Stimulated activated CD8-positive, alpha-beta memory T cell treated with anti-CD3 and anti-CD28 coated beads, Interleukin-15, amount 100 ng/mL, for 24 hours (primary cell): Measurements from ENCODE around the gene PET117.
"Not testable (repeated sequence)": the region's sequence is repeated elsewhere in the genome, so short reads cannot be mapped to it uniquely, and the experiment has no call there.

Experiments
- DNase-seq: peaks from one replicate; pipeline ENCODE4 v3.0.0-alpha.2; 2020; ENCODE audit warnings: low read depth

Gene PET117, protein sequence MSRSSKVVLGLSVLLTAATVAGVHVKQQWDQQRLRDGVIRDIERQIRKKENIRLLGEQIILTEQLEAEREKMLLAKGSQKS

DNA sequence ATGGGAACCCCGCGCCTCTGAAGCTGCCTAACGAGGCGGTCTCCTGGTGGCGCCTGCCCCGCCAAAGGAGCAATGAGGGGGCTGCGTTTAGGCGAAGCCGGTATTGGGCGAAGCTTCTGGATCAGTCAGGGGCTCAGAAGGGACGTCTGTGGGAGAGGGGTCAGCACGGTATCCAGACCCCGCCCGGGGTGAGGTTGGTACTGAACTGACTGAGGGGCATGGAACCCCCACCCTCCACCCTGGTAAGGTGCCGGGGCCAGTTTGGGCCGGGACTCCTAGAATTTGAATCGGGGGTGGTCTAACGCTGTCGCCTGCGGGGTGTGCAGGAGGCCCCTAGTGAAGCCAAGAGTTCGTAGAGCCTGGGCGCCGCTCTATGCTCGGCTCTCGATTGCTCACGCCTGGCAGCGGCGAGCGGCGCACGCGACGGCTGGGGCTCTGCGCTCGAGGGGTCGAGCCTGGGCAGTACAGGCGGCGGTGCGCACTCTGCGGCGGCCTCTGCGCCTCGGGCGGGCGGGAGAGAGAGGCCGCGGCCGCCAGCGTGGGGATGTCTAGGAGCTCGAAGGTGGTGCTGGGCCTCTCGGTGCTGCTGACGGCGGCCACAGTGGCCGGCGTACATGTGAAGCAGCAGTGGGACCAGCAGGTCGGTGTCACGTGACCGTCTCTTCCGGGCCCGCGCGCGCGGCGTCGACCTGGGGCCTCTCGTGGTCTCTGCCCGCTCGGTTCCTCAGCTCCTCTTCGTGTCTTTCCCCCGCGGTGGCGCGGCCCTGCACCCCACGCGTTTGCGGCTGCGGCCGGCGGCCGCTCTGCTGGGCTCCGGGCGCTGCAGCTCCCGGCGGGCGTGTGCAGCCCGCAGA lies at the start of gene PET117, which contains the start of gene KAT14:
Gene PET117, plus strand, starts transcription at position 452 of the 854 bp plus-strand sequence. Its CDS starts 93 bp downstream, at position 545.
Gene KAT14, plus strand, starts transcription at position 452 of the 854 bp plus-strand sequence. CDS start 4,798 bp downstream, outside the sequence.
- DNase-seq, result peak; percentile 84

DNA sequence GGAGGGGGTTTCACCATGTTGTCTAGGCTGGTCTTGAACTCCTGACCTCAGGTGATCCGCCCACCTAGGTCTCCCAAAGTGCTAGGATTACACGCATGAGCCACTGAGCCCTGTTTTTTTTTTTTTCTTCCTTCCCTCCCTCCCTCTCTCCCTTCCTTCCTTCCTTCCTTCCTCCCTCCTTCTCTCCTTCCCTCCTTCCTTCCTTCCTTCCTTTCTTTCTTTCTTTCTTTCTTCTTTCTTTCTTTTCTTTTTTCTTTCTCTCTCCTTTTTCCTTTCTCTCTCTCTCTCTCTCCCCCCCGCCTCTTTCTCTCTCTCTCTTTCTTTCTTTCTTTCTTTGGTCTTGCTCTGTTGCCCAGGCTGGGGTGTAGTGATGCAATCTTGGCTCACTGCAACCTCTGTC lies 49.4 kb upstream of the PET117 start:
- DNase-seq, result not testable (repeated sequence)

DNA sequence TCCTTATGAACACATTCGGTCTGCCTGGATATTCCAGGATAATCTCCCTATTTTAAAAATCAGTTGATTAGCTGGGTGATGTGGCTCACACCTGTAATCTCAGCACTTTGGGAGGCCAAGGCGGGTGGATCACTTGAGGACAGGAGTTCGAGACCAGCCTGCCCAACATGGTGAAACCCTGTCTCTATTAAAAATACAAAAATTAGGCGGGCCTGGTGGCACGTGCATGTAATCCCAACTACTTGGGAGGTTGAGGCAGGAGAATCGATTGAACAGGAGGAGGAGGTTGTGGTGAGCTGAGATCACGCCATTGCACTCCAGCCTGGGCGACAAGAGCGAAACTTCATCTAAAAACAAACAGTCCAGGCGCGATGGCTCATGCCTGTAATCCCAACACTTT lies 48.8 kb upstream of the PET117 start:
- DNase-seq, result not testable (repeated sequence)

DNA sequence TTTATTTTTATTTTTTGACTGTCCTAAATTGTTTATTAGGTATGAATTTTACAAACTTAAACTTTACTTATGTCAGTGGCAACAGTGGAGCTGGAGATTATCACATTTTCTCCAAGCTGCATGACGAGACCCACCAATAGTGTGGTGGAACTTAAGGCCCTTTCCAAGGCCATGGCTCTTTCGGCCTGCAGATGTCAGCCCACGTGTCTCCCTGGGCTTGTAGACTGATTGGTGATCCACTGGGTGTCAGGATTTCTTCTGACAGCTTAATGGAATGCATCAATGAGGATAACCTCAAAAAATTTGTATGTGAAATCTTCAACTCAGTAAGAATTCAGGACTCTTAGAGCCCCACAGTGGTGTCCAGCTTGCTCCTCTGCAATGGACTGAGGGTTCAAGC lies 47.6 kb upstream of the PET117 start:
- DNase-seq, result no peak

DNA sequence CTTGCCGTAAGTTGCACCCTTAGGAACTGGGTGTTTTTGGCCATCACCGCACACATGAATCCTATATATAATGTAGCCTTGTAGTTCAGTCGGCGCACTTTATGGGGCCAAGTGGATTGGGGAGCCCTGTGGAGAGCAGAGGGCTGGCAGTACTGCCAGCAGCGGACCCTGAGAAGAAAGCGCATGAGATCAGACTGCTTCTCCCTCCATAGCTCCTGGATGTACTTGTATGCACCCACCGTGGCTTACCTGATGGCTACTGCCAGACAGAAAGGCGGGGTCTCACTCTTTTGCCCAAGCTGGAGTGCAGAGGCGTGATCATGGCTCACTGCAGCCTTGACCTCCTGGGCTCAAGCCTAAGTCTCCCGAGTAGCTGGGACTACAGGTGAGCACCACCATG lies 47.2 kb upstream of the PET117 start:
- DNase-seq, result no peak

DNA sequence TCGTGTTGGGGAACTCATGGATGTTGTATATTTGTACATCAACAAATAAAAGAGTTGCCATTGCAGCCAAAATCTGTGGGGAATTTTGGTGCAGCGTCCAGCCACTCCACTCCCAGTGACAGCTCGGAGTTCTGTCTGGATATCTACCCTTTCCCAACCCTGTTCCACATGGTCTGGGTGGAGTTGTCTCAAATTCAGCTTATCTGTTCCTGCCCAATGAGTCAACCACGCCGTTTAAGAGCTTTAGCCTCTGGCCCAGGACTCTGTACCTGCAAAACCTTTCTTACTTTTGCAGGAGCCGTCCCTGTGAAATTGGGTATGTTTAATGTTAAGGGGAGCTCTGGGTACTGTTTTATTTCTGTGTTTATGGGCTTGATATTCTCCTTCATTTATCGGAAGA lies 46.0 kb upstream of the PET117 start:
- no peak for DNase-seq

DNA sequence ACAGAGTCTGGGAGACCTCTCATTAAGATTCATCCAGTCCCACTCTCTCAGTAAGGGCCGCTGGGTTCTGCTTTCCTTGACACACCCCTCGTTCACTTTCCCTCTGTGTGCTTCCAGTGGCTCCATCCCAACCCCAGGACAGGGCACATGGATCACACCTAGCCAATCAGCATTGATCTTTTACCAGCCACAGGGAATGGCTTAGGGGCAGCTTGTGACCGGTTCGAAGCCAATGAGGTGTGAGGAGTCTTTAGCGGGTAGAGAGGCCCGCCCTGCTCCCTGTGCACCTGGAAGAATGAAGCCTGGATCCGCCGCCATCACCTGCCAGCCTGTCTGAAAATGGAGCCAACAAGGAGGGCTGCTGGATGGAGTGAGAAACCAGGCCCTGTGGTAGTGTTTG lies 44.8 kb upstream of the PET117 start:
- no peak for DNase-seq

DNA sequence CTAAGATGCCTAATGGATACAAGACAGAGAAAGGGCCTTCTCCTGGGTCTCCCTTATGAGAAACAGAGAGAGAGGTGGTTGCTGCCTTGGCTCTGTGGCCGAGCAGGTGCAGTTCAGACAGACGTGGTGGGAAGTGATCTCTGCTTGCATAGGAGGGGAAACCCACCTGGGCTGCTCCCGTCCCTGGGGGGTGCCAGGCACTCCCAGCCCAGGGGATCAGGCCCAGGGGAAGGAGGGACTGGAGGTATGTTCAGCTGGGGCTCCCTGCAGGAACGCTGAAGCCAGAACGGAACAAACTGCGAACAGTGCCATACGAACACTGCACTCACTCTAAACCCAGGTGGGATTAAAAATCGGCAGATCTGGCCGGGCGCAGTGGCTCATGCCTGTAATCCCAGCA lies 44.3 kb upstream of the PET117 start:
- no peak for DNase-seq

DNA sequence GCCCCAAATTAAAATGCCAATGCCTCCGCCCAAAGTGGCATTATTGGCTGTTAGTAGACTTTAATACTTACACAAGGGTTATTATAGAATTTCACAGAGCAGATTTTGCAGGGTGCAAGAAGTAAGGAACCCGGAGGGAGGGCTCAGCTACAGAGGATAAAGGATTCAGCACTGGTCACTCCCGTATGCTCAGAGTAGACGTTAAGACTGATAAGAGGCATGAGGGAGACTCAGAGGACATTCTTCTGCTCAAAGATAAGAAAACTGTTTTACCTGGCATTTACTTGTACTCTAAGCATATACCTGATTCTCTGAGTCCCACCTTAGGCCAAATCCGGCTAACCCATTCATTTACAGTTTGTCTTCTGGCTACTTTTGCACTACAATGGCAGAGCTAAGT lies 43.5 kb upstream of the PET117 start:
- no peak for DNase-seq

DNA sequence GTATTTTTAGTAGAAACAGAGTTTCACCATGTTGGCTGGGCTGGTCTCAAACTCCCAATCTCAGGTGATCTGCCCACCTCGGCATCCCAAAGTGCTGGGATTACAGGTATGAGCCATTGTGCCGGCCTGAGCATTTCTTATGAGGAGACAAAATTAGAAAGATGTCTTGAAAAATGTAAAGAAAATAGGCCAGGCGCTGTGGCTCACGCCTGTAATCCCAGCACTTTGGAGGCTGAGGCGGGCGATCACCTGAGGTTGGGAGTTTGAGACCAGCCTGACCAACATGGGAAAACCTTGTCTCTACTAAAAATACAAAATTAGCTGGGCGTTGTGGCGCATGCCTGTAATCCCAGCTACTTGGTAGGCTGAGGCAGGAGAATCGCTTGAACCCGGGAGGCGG lies 37.1 kb upstream of the PET117 start:
- not testable (repeated sequence) for DNase-seq

DNA sequence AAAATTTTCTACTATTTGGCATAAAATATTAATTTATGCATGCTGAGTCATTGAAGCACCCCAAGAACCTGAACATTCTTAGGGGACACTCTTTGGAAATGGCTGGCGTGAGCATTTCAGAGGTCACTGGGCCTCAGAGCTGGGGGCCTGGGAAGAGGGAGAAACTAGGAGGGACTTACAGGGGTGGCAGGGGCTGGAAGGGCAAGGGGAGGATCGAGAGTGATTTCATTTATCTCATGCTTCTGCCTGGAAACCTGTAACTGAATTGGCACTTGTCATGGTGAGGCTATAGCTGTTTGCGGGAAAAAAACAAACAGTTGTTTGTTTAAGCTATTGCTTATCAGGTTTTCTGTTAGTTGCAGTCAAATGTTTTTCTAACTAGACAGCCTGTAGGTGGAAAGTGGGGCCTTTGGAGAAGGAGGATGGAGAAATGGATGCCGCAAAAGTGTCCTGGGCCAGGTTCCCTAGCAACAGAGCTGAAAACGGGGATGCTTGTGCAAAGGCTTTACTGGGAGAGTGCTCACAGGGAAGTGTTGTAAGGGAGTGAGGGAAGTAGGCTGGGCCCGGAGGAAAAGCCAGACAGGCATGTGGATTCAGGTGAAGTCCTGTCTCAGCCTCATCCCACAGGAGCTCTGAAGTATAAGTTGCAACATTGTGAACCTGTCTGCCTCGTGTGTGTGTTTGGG lies 36.4 kb upstream of the PET117 start:
- DNase-seq, result no peak

DNA sequence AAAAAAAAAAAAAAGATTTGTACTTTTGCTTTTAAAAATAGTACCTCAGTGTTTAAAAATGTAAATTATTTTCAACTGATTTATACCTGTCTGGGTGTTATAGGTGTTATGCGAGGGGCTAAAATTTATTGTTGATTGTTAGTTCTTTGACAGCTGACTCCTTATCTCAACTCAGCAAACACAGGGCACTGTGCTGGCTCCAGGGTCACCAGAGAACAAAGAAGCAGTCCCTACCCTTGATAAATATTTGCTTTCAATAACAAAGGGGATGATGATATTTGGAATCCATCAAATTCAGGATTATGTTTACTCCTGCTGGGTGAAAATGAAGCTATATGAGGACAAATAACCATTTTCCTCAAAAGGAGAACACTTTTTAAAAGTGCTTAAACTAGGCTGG lies 34.2 kb upstream of the PET117 start:
- no peak for DNase-seq

DNA sequence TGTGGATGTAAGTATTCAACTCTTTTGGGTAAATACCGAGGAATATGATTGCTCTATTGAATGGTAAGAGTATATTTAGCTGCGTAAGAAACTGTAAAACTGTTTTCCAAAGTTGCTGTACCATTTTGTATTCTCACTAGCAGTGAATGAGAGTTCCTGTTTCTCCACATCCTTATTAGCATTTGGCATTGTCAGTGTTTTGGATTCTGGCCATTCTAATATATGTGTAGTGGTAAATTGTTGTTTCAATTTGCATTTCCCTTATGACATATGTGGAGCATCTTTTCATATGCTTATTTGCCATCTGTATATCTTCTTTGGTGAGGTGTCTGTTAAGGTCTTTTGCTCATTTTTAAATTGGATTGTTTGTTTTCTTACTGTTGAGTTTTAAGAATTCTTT lies 29.3 kb upstream of the PET117 start:
- no peak for DNase-seq

DNA sequence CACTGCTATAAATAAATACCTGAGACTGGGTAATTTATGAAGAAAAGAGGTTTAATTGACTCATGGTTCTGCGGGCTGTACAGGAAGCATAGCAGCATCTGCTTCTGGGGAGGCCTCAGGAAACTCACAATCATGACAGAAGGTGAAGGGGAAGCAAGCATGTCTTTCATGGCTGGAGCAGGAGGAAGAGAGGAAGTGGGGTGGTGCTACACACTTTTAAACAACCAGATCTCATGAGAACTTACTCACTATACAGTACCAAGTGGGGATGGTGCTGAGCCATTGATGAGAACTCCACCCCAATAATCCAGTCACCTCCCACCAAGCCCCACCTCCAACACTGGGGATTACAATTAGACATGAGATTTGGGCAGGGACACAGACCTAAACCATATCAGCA lies 9.1 kb upstream of the PET117 start:
- DNase-seq, result not testable (repeated sequence)

DNA sequence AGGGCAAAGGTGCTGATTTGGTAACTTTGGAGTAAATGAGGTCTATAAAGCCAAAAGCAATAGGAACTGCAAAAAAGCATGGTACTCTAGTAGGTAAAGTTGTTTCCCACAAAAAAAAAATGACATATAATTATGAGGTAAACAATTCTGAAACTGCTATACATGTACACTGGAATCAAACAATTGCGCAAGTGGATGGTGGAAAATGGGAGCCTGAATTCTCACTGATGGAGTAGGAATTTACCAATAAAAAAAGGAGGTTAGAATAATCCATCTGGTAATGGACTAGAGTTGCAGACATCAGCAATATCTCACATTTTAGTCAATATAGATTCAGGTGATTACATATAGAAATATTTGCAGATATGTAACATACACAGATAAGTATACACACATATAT lies 5.0 kb upstream of the PET117 start:
- no peak for DNase-seq

DNA sequence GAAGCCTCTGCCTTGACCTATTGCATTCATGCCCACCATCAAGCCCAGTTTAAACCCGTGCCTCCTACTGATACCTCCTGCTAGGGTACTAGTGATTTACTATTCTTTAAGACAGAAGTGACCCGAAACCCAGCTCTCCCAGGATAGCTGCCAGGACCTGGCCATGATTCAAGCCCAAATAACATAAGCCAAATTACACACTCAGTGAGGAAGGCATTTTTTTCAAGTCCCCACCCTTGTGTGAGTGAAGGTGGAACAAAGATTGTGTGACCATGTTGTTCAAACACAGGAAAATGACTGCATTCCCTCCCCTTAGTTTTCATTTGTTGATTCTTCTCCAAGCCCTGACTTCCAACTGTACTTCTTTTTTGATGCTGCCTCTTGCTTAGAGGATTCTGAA lies 3.7 kb upstream of the PET117 start:
- no peak for DNase-seq

DNA sequence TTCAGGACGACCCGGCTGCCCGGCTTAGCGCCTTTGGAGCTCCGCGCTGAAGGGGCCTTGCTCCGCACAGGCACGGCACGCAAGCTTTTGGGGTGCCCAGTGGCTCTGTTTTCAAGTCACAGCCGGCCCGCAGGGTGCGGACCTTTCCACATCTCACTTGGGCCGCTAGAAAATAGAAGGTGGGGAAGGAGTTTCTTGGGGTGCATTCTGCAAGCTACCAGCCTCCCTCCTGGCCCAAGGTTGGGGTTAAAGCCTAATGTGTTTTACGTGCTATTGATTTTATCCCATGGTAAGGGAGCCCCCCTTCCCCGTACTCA lies 561 bp downstream of the PET117 start:
- no peak for DNase-seq

DNA sequence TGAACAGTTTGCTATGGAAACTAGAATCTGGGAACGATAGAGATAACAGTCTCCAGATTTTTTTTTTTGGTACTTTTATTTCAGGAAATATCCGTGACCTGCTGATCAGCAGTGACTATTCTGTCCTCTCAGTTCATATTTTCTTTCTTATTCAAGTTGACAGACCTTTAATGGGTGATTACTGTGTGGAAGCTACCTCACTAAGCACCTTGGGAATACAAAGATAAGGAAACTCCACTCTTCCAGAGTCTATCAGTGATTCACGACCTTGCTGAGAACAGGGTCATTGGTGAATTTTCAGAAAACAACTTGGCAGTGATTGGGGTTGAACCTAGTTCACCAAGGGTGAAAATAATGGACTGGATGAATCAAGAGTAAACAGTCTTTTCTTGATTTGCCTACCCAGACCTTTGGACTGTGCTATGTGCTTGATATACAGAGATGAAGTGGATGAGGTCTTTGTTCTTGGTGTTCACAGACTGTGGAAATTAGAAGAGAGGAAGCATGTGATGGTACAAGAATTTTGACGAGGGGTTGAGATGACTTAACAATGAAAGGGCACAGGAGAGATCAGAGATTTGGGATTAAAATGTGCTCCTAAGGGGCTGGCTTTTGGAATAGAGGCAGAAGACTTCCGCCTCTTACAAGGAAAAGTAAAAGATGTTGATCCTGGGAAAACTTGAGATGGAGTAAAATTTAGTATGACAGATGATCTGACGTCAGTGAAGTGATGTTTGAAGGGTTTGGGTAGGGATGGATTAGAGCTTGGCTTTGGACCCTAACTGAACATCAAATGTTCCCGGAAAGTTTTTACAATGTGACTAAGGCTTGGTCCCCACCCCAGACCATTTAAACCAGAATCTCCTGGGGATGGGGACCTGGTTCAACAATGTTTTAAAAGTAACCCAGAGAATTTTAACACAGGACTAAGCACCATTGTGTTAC lies 1.2 kb downstream of the PET117 start:
- DNase-seq, result no peak

DNA sequence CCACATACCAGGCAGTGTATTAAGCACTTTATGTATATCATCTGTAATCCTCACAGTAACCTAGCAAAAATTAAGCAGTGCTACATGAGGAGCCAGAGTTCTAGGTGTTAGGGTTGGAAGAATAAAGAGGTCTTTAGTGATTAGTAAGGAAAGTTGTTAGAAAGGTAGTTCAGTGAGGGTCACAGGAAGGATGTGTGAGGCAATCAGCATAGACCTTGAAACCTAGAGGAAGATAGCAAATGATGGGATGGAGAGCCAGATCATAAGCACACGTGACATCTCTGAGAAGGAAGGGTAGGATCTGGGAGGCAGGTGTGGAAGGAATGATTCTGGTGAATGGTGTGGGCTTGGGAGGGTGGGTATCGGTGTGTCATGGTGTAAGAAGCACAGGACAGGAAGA lies 2.2 kb downstream of the PET117 start:
- no peak for DNase-seq

DNA sequence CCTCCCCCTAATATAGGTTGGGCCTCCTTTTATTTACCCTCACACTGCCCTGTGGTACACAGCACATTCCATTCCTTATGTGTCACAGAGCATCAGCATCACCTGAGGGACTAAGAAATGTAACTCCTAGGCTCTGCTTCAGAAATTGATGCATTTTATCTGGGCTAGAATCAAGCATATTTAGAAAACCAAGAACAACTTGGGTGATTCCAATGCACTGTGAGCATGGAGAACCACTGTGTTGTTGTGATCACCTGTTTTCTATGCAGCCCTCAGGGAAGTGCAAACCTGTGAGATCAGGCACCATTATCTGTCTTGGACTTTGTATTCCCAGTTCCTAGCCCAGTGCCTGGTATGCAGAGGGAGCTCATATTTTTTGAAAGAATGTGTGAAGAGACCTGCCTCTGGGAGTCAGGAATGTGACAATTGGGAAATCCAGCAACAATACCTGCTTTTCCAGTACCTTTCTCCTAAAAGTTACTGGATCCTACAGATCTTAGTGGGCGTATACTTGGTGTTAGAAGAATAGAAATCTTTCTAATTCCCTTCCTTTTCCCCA lies 7.0 kb downstream of the PET117 start:
- DNase-seq, result no peak

DNA sequence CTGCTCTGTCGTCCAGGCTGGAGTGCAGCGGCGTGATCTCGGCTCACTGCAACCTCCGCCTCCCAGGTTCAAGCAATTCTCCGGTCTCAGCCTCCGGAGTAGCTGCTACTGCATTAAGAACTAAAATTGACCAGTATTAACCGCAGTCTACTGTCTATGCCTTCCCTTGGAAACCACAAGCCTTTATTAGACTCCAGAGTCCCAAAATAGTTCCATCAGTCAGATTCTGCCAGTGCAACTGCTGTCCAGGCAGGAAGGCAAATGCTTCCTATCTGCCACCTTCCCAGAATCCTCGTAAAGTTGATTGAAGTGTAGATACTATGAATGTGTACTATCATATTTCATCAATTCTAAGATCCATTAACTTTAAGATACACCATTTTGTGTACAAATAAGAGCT lies 16.7 kb downstream of the PET117 start:
- no peak for DNase-seq

DNA sequence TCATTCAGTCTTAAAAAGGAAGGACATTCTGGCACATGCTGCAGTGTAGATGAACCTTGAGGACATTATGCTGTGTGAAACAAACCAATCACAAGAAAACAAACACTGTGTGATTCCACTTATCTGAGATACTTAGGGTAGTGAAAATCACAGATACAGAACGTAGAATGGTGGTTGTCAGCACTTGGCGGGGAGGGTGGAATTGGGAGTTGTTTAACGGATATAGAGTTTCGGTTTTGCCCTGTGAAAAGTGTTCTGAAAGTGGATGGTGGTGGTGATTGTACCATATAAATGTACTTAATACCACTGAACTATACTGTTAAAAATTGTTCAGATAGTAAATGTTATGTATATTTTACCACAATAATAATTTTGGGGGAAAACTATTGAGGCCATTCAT lies 18.4 kb downstream of the PET117 start:
- DNase-seq, result no peak
